ENCODE measurements around the gene NDUFA7. TPM values are rescaled to one million over a fixed set of nuclear protein-coding genes. Genes with fewer than 3 reads are reported as not detected.

The NDUFA7 gene
- total RNA-seq = 10 to 100 TPM; 23.3 to 38.7 (median 25.2) TPM

GRCh38 chr19:8321067-8321985 is at the start of gene NDUFA7, which contains the start of gene RPS28:
NDUFA7 (minus strand) TSS chr19:8321375; CDS start chr19:8321358, 17 bp downstream.
RPS28 (plus strand) TSS chr19:8321496; CDS start chr19:8321531, 35 bp downstream.
- peak; percentile 98 to 99 for DNase-seq (ENCODE audit: low spot score in 2 of 2)
- Histone ChIP-seq H3K4me1 (peaks cover 40% of the 10 kb centered on the region), H3K27me3 (no peaks in the 10 kb centered on the region), H3K4me3 (peak within 1 kb of the TSS; percentile 80), H3K9me3 (no peaks in the 10 kb centered on the region), H3K36me3 (peaks cover 18% of the 10 kb centered on the region), H3K27ac (peak within 1 kb of the TSS; percentile 89)
- under 1% methylated on average over 62 of the region's 72 CpGs for WGBS
- TF ChIP-seq EP300 (IDR thresholded peaks at IDR 0.05) (no peak), POLR2A (IDR thresholded peaks at IDR 0.05) (peak; percentile 67 to 95), POLR2AphosphoS5 (IDR thresholded peaks at IDR 0.05) (peak; percentile 84 to 97 (median 91))

- Histone ChIP-seq H3K36me3 (peaks cover 33% of the 10 kb centered on the region), H3K27ac (peak overlapping the region; percentile 69), H3K4me3 (peak overlapping the region; percentile 30), H3K9me3 (no peaks in the 10 kb centered on the region), H3K27me3 (no peaks in the 10 kb centered on the region), H3K4me1 (peaks cover 66% of the 10 kb centered on the region)
- no peak for DNase-seq (ENCODE audit: low spot score in 2 of 2)
- no peak for TF ChIP-seq POLR2AphosphoS5 (IDR thresholded peaks at IDR 0.05)
- WGBS = 77% methylated on average over 19 of the region's 19 CpGs
Observed at GRCh38 chr19:8370176-8371010, 49.2 kb upstream of the NDUFA7 start.

- peak; percentile 90 to 94 for DNase-seq (ENCODE audit: low spot score in 2 of 2)
- H3K27me3 ChIP-seq = no peaks in the 10 kb centered on the region
- H3K36me3 ChIP-seq = peaks cover 20% of the 10 kb centered on the region
- WGBS = 24% methylated on average over 22 of the region's 23 CpGs
- peaks cover 81% of the 10 kb centered on the region for H3K4me1 ChIP-seq
- peak overlapping the region; percentile 6 for H3K27ac ChIP-seq
- no peaks in the 10 kb centered on the region for H3K9me3 ChIP-seq
- TF ChIP-seq, protein P1, sequence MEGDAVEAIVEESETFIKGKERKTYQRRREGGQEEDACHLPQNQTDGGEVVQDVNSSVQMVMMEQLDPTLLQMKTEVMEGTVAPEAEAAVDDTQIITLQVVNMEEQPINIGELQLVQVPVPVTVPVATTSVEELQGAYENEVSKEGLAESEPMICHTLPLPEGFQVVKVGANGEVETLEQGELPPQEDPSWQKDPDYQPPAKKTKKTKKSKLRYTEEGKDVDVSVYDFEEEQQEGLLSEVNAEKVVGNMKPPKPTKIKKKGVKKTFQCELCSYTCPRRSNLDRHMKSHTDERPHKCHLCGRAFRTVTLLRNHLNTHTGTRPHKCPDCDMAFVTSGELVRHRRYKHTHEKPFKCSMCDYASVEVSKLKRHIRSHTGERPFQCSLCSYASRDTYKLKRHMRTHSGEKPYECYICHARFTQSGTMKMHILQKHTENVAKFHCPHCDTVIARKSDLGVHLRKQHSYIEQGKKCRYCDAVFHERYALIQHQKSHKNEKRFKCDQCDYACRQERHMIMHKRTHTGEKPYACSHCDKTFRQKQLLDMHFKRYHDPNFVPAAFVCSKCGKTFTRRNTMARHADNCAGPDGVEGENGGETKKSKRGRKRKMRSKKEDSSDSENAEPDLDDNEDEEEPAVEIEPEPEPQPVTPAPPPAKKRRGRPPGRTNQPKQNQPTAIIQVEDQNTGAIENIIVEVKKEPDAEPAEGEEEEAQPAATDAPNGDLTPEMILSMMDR (IDR thresholded peaks at IDR 0.05) = no peak
- TF ChIP-seq EP300 (IDR thresholded peaks at IDR 0.05) = no peak
- TF ChIP-seq POLR2AphosphoS5 (IDR thresholded peaks at IDR 0.05) = peak in 1 of 3 donors; percentile 51
- no peak for TF ChIP-seq POLR2A (IDR thresholded peaks at IDR 0.05)
- peak overlapping the region; percentile 72 for H3K4me3 ChIP-seq
Observed at GRCh38 chr19:8367327-8368001, 46.3 kb upstream of the NDUFA7 start.

DNA sequence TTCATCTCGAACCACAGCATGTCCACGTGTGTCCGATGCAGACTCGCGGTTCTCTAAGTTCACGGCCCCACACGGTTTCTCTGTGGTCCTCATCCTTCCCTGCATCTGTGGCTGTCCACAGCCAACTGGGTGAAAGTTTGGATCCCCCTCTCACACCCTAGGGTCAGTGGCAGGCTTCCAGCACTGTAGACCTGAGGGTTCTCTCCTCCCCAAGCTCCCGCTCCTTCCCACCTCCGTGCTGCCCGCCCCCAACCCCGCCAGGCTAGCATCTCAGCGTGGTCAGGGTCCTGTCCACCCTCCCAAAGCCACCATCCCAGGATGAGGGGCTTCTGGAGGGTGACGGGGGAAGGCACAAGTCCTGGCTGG is 45.8 kb upstream of the NDUFA7 start:
- no peaks in the 10 kb centered on the region for H3K27me3 ChIP-seq

DNA sequence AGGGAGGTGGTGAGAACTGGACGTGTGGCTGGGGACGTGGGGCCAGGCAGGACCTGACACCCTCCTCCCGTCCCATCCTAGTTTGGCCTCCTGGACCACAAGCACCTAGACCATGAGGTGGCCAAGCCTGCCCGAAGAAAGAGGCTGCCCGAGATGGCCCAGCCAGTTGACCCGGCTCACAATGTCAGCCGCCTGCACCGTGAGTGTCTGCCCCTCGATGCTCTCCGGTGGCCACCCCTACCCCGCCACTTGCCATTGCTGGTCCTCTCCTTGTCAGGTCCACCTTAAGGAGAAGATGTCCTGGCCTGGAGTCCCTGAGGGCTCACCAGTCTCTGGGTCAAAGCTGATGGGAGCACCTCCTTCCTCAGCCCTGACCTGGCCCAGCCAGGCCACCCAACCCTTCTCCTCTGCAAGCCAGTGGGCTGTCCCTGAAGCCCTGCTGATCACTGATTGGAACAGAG is 45.0 kb upstream of the NDUFA7 start:
- no peaks in the 10 kb centered on the region for H3K27me3 ChIP-seq
- no peaks in the 10 kb centered on the region for H3K9me3 ChIP-seq
- H3K36me3 ChIP-seq = peaks cover 12% of the 10 kb centered on the region
- peaks cover 92% of the 10 kb centered on the region for H3K4me1 ChIP-seq
- H3K27ac ChIP-seq = no peak overlapping the region
- peak overlapping the region; percentile 72 for H3K4me3 ChIP-seq
- 97% methylated on average over 4 of the region's 11 CpGs for WGBS
- TF ChIP-seq POLR2A (IDR thresholded peaks at IDR 0.05) = no peak
- TF ChIP-seq, protein P1 (IDR thresholded peaks at IDR 0.05) = no peak
- TF ChIP-seq POLR2AphosphoS5 (IDR thresholded peaks at IDR 0.05) = no peak
- no peak for TF ChIP-seq EP300 (IDR thresholded peaks at IDR 0.05)
- DNase-seq (ENCODE audit: low spot score in 2 of 2) = no peak

More for the DNA sequence above, 45.8 kb upstream of the NDUFA7 start:
- TF ChIP-seq EP300 (IDR thresholded peaks at IDR 0.05) (no peak), POLR2AphosphoS5 (IDR thresholded peaks at IDR 0.05) (no peak), POLR2A (IDR thresholded peaks at IDR 0.05) (no peak)
- Histone ChIP-seq H3K4me3 (peak overlapping the region; percentile 72), H3K4me1 (peaks cover 87% of the 10 kb centered on the region), H3K9me3 (no peaks in the 10 kb centered on the region), H3K36me3 (peaks cover 19% of the 10 kb centered on the region), H3K27ac (peak overlapping the region; percentile 6)
- WGBS = 55% methylated on average over 10 of the region's 13 CpGs
- no peak for DNase-seq (ENCODE audit: low spot score in 2 of 2)

All from suprapubic skin (tissue), 4 donors.